ENCODE results near the gene RPS5.
"Not testable (repeated sequence)": the region's sequence is repeated elsewhere in the genome, so short reads cannot be mapped to it uniquely, and the experiment has no call there.

RPS5 gene

GRCh38 chr19:58385891-58386575 is 1.0 kb upstream of the RPS5 start:
- DNase-seq, result no peak

GRCh38 chr19:58387338-58388174 is 487 bp downstream of the RPS5 start:
- DNase-seq, result no peak

- DNase-seq, result no peak
These were observed 1.1 kb downstream of the RPS5 start for GRCh38 chr19:58388175-58388526.

GRCh38 chr19:58392945-58393724 is 6.1 kb downstream of the RPS5 start:
- no peak for DNase-seq

GRCh38 chr19:58393725-58394033 is 6.6 kb downstream of the RPS5 start:
- DNase-seq, result no peak

GRCh38 chr19:58394821-58395219 is 7.8 kb downstream of the RPS5 start:
- DNase-seq, result no peak

- no peak for DNase-seq
These were observed 8.3 kb downstream of the RPS5 start, which contains the start of gene RNF225 for GRCh38 chr19:58395220-58395978. TSS of gene RNF225 (plus strand) at chr19:58395656. CDS start at chr19:58396090, 434 bp downstream.

GRCh38 chr19:58395979-58396627 is 9.0 kb downstream of the RPS5 start:
- no peak for DNase-seq

- no peak for DNase-seq
These were observed 9.8 kb downstream of the RPS5 start for GRCh38 chr19:58396691-58397532.

- no peak for DNase-seq
These were observed 10.5 kb downstream of the RPS5 start for GRCh38 chr19:58397533-58398037.

GRCh38 chr19:58398087-58398486 is 11.0 kb downstream of the RPS5 start:
- no peak for DNase-seq

- DNase-seq, result no peak
These were observed 11.5 kb downstream of the RPS5 start for GRCh38 chr19:58398545-58398944.

- no peak for DNase-seq
These were observed 12.8 kb downstream of the RPS5 start for GRCh38 chr19:58399903-58400302.

- no peak for DNase-seq
These were observed 13.3 kb downstream of the RPS5 start for GRCh38 chr19:58400316-58400915.

GRCh38 chr19:58400916-58401839 is 14.1 kb downstream of the RPS5 start:
- peak; percentile 100 for DNase-seq

GRCh38 chr19:58401840-58402421 is 14.9 kb downstream of the RPS5 start:
- no peak for DNase-seq

GRCh38 chr19:58403920-58404478 is 16.9 kb downstream of the RPS5 start:
- DNase-seq, result not testable (repeated sequence)

GRCh38 chr19:58406818-58407657 is 20.0 kb downstream of the RPS5 start:
- DNase-seq, result no peak

Measured in CD4-positive, alpha-beta T cell treated with Interleukin-17A for 1 hour (primary cell).